GM19099 (cell line): Measurements from ENCODE around the gene MT4.

Experiments
- POLR2A ChIP-seq: IDR thresholded peaks from 3 replicates; pipeline ENCODE4 v1.6.1; 2011; ENCODE audit warnings: low read depth; ENCODE audit not compliant: insufficient read length; ENCODE audit errors: extremely low read depth

The MT4 gene

DNA sequence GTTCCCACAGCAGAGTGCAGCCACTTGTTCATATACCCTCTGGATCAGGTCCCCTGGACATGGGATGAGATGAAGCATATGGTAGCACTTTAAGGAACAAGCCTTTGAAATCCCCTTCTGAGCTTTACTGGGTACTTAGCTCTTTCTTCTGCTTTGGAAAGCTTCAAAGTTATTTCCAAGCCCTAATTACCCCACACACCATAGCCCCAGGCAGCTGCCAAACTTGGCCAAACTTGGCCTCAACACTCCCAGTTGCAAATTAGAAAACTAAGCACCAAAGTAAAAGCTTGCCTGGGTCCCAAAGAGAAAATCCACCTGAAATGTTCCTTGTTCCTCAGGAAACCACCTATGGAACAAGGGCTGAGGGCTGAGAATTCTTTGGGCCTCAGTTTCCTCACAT, 15.7 kb upstream of the MT4 start:
- TF ChIP-seq POLR2A = no peak

GRCh38 chr16:56549744-56550385, 15.0 kb upstream of the MT4 start:
- TF ChIP-seq POLR2A = no peak

DNA sequence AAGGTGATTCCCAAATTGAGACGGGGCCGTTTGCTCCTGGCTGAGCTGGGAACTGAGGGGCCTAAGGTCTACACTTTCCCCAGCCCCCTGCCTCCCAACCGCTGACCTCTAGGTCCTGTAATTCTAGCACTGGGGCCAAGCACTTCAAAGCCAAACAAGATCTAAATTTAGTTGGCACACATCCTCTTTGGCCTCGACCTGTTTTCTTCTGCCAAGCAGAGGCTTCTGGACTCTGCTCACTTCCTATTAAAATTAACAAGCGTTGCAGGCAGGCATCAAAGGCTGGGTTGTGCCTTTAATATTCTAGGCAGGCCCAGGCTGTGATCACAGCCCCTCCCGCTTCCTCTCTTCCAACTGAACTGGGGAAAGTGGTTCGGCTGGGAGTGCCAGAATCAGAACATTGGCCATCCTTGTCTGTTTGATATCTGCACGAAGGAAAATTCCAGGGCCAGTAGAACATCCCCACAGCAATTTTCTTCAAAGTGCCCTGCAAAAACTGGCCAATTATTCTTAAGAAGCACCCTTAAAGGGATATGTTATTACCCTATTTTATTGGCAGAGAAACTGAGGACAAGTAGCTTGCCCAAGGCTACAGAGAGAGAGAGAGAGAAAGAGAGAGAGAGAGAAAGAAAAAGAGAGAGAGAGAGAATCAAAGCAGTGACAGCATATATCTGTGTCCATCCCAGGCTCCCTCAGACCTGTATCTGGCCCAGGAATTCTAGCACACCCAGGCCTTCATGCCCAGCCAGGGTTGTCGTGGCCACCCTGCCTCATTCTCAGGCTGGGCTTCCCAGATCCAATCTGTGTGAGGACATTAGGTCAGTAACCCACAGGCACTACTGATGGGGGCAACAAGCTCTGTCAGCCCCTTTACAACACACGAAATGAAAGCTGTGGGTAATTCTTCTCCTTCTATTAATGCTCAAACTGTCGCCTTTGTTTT, 12.8 kb upstream of the MT4 start:
- no peak for TF ChIP-seq POLR2A

GRCh38 chr16:56554441-56554840, 10.4 kb upstream of the MT4 start:
- TF ChIP-seq POLR2A = no peak

GRCh38 chr16:56558024-56558747, 6.7 kb upstream of the MT4 start:
- TF ChIP-seq POLR2A = no peak

GRCh38 chr16:56559109-56559508, 5.8 kb upstream of the MT4 start:
- no peak for TF ChIP-seq POLR2A

DNA sequence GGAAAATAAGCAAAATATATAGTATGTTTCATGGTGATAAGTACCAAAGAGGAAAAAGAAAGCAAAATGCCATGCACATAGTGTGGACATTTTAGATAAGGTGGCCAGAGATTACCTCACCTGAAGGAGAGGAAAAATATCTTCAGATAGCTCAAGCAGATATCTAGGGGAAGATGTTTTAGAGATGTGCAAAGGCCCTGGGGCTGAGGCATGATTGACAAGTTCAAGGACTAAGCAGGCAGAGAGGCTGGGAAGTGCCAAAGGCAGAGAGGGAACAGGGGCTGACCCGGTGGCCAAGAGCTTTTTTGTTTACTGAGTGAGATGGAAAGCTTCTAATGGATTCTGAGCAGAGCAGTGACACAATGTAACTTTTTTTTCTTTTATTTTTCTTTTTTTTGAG, 4.4 kb upstream of the MT4 start:
- TF ChIP-seq POLR2A = no peak

- no peak for TF ChIP-seq POLR2A
These were observed 3.7 kb upstream of the MT4 start for GRCh38 chr16:56561126-56561525.

GRCh38 chr16:56569971-56570370, 5.1 kb downstream of the MT4 start:
- no peak for TF ChIP-seq POLR2A

DNA sequence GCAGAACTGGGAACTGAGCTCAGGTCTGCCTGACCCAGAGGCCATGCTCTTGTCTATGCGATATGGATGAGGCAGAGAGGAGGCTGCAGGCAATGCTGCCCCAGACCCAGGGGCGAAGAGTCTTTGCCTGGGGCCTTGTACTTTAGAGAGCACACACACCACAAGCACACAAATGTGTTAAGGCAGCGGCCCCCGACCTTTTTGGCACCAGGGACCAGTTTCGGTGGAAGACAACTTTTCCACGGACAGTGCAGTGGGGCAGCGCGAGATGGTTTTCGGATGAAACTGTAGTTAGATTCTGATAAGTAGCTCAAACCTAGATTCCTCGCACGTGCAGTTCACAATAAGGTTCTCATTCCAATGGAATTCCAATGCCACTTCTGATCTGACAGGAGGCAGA, 6.7 kb downstream of the MT4 start:
- TF ChIP-seq POLR2A = no peak

DNA sequence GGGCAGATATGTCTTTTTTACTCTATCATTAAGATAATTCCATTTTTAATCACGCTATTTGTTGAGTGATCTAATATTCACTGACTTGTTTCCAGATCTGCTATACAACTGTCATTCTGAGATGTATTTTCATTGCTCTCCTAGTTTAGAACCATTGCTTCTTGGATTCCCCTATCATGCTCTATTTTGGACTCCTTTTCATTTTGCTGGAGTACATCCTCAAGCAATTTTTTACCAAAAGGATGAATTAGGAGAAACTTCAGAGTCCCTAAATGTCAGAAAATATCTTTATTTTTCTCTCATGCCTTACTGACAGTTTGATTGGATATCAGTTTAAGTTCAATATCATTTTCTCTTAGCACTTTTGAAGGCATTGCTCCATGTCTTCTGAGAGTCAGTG, 9.8 kb downstream of the MT4 start:
- TF ChIP-seq POLR2A = no peak

DNA sequence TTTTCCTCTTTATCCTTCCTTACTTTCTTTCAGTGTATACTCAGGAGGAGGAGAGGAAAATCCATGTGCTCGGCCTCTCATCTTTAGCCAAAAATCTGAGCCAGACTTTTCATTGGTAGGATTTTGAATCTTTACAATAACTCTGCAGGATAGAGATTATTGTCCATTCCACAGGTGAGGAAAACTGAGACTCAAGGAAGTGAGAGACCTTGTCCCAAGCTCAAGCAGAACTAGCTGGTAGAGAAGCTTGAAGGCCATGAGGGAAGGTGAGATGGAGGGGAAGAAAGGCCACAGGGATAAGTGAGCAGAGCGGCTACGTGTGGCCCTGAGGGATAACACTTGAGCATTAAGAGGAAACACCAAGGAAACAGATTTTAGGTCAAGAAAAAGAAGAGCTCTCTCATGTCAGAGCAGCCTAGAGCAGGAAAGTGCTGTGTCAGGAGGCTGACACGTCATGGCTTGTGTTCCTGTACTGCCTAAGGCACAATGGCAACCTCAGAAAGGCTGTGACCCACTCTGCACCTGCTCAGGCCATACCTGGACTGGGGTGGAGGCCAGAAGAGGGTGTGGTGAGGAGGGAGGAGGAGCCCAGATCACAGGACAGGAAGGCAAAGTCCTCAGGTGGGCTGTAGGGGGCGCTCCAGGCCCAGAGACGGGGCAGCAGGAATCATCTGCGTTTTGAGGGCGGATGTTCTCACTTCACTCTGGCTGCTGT, 11.9 kb downstream of the MT4 start:
- TF ChIP-seq POLR2A = no peak

DNA sequence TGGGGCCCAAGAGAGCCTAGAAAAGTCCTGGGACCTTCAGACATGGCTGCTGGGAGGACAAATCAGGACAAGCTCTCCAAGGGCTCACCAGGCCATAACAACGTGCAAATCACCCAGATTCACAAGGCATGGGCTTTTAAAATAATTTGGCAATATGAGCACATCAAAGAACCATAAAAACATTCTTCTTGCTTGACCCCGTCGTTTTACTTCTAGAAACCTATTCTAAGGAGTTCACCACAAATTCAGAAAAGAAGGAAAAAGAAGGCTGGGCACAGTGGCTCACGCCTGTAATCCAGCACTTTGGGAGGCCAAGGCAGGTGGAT, 12.4 kb downstream of the MT4 start:
- no peak for TF ChIP-seq POLR2A

DNA sequence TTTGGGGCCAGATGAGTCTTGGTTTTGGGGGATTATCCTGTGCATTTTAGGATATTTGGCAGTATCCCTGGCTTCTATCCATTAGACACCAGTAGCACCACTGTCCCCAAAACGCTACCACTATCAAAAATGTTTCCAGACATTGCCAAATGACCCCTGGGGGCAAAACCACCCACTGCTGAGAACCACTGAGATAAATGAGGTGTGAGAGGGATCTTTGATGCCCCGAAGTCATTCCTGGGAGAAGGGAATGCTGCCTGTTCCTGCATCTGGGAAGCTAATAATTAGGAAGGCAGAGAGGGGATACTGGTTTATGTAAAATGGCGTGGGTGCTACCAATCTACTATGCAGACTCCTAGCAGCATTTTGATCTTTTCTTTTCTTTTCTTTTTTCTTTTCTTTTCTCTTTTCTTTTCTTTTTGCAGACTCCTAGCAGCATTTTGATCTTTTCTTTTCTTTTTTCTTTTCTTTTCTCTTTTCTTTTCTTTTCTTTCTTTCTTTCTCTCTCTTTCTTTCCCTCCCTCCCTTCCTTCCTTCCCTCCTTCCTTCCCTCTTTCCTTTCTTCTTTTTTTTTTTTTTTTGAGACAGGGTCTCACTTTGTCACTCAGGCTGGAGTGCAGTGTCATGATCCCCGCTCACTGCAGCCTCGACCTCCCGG, 15.6 kb downstream of the MT4 start:
- TF ChIP-seq POLR2A = no peak

DNA sequence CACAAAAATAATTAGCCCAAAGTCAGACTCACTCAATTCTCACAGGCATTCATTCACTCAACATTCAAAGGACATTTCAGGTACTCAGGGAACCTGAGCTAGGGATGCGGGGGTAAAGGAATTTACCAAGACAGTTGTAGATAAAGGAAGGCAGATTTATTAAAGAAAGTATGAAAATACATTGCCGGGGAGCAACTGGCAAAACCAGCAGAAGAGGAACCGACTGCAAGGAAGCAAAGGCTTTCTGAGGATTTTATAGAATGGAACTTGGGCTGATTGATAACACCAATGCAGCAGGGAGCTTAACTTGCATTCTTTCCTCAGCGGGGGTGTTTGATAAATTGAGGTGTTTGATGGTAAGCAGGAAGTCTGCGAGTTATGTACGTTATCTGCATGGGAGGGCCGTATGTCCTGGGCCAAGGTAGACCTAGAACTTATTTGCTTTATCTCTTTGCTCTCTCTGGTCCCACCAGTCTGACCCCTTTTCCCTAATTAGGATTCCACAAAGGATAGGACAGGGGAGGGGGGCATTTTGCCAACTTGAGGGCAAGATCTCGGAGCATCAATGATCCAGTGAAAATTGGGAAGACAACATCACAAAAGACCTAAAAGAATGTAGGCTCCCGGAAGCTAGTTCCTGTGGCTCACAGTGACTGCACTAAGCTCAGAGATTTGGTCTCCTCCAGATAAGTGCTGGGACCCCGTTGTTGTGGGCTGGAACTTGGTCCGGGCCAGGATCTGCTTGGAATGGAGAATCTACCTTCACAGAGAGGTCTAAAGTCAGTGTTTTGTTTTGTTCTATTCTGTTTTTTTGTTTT, 18.7 kb downstream of the MT4 start:
- TF ChIP-seq POLR2A = no peak

DNA sequence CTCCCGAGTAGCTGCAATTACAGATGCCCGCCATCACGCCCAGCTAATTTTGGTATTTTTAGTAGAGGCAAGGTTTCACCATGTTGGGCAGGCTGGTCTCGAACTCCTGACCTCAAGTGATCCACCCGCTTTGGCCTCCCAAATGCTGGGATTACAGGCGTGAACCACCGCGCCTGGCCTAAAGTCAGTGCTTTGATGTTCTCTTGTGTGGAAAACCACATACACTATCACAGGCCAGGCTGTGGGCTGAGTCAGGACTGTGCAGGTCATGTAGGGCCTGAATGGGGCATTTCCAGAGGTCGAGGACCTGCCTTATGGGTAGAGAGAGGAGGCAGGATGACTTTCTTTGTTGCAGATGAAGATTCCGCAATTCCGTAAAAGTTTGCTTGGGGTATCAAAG, 19.4 kb downstream of the MT4 start:
- TF ChIP-seq POLR2A = no peak
